DOHH2 (cell line): ENCODE results near the gene BCOR.

Experiments used
- H3F3A ChIP-seq: fragments of 200-600 bp; sonication (generic), shearing (Covaris generic); 2 replicates; pipeline ENCODE4 v1.6.0; 2016; ENCODE audit warnings: antibody characterized with exemption, mild to moderate bottlenecking; ENCODE audit not compliant: control insufficient read depth, insufficient read depth
- H3K27ac ChIP-seq: fragments of 200-600 bp; sonication (generic); 2 replicates; pipeline ENCODE4 v1.5.1; 2014; ENCODE audit warnings: low read depth, mild to moderate bottlenecking, low read length, moderate library complexity
- H3K27me3 ChIP-seq: fragments of 200-600 bp; sonication (generic); 2 replicates; pipeline ENCODE4 v1.6.1; 2014; ENCODE audit warnings: mild to moderate bottlenecking, low read length, mixed read lengths; ENCODE audit not compliant: control insufficient read depth
- H3K36me3 ChIP-seq: fragments of 200-600 bp; sonication (generic); 2 replicates; pipeline ENCODE4 v1.6.1; 2014; ENCODE audit warnings: mild to moderate bottlenecking, low read length, moderate library complexity, mixed read lengths; ENCODE audit not compliant: control insufficient read depth
- H3K4me1 ChIP-seq: fragments of 200-600 bp; sonication (generic); 2 replicates; pipeline ENCODE4 v1.6.1; 2014; ENCODE audit warnings: mild to moderate bottlenecking, low read length, mixed read lengths; ENCODE audit not compliant: control insufficient read depth
- H3K4me2 ChIP-seq: fragments of 200-600 bp; sonication (generic); 2 replicates; pipeline ENCODE4 v1.6.0; 2014; ENCODE audit warnings: mild to moderate bottlenecking, low read length, moderate library complexity
- H3K4me3 ChIP-seq: fragments of 200-600 bp; sonication (generic); 2 replicates; pipeline ENCODE4 v1.5.1; 2014; ENCODE audit warnings: mild to moderate bottlenecking, low read length, mixed read lengths
- H3K79me2 ChIP-seq: fragments of 200-600 bp; sonication (generic); 2 replicates; pipeline ENCODE4 v1.6.1; 2014; ENCODE audit warnings: mild to moderate bottlenecking, low read length, mixed read lengths; ENCODE audit not compliant: control insufficient read depth
- H3K9me2 ChIP-seq: fragments of 200-600 bp; sonication (generic); replicated peaks from 2 replicates; pipeline ENCODE4 v1.6.1; 2014; ENCODE audit warnings: mild to moderate bottlenecking, low read length, mixed read lengths; ENCODE audit not compliant: control insufficient read depth
- H3K9me3 ChIP-seq: fragments of 200-600 bp; sonication (generic); 2 replicates; pipeline ENCODE4 v1.6.1; 2014; ENCODE audit warnings: antibody characterized with exemption, low read length, mixed read lengths; ENCODE audit not compliant: control insufficient read depth, insufficient read depth
- H4K20me1 ChIP-seq: fragments of 200-600 bp; sonication (generic); 2 replicates; pipeline ENCODE4 v1.6.0; 2014; ENCODE audit warnings: low read depth, mild to moderate bottlenecking, antibody characterized with exemption, low read length, moderate library complexity; ENCODE audit not compliant: control insufficient read depth, insufficient read depth
- CTCF ChIP-seq: fragments of 200-600 bp; sonication (generic); IDR thresholded peaks from one replicate; pipeline ENCODE4 v1.5.1; 2014; ENCODE audit warnings: antibody characterized with exemption, mild to moderate bottlenecking, low read depth, low read length; ENCODE audit not compliant: poor library complexity, severe bottlenecking
- EZH2phosphoT487 ChIP-seq: fragments of 200-600 bp; sonication (generic); IDR thresholded peaks from 2 replicates; pipeline ENCODE4 v1.6.1; 2017; ENCODE audit warnings: borderline replicate concordance, mild to moderate bottlenecking, antibody characterized with exemption, low read length, moderate library complexity, mixed read lengths

The BCOR gene

GRCh38 chrX:40073439-40074054, 24.2 kb downstream of the BCOR start:
- Histone ChIP-seq H3K4me3 (no peak overlapping the region), H3F3A (no peaks in the 10 kb centered on the region), H3K4me2 (no peak overlapping the region), H3K4me1 (no peaks in the 10 kb centered on the region), H3K27me3 (no peaks in the 10 kb centered on the region), H4K20me1 (no peaks in the 10 kb centered on the region), H3K27ac (no peak overlapping the region), H3K9me2 (no peaks in the 10 kb centered on the region), H3K79me2 (peaks cover 42% of the 10 kb centered on the region), H3K9me3 (no peaks in the 10 kb centered on the region), H3K36me3 (peaks cover 75% of the 10 kb centered on the region)
- TF ChIP-seq EZH2phosphoT487 (no peak), CTCF (no peak)

- H3K9me3 ChIP-seq, result no peaks in the 10 kb centered on the region
- H3K4me1 ChIP-seq, result no peaks in the 10 kb centered on the region
- H3K36me3 ChIP-seq, result peaks cover 82% of the 10 kb centered on the region
- no peaks in the 10 kb centered on the region for H3K27me3 ChIP-seq
- no peak overlapping the region for H3K27ac ChIP-seq
- no peak for TF ChIP-seq EZH2phosphoT487
- no peak for TF ChIP-seq CTCF
- no peak overlapping the region for H3K4me3 ChIP-seq
- H3K79me2 ChIP-seq, result peaks cover 48% of the 10 kb centered on the region
- H3K4me2 ChIP-seq, result no peak overlapping the region
- no peaks in the 10 kb centered on the region for H3K9me2 ChIP-seq
- no peaks in the 10 kb centered on the region for H4K20me1 ChIP-seq
- no peaks in the 10 kb centered on the region for H3F3A ChIP-seq
These were observed 25.5 kb downstream of the BCOR start for GRCh38 chrX:40072246-40072645.

- Histone ChIP-seq H4K20me1 (no peaks in the 10 kb centered on the region), H3K36me3 (peaks cover 83% of the 10 kb centered on the region), H3F3A (no peaks in the 10 kb centered on the region), H3K4me1 (no peaks in the 10 kb centered on the region), H3K9me2 (no peaks in the 10 kb centered on the region), H3K27ac (no peak overlapping the region), H3K9me3 (no peaks in the 10 kb centered on the region), H3K27me3 (no peaks in the 10 kb centered on the region), H3K79me2 (peaks cover 37% of the 10 kb centered on the region), H3K4me2 (no peak overlapping the region), H3K4me3 (no peak overlapping the region)
- no peak for TF ChIP-seq EZH2phosphoT487
- no peak for TF ChIP-seq CTCF
These were observed 29.7 kb downstream of the BCOR start for GRCh38 chrX:40068048-40068447.

- no peaks in the 10 kb centered on the region for H4K20me1 ChIP-seq
- no peaks in the 10 kb centered on the region for H3K9me2 ChIP-seq
- no peak overlapping the region for H3K4me3 ChIP-seq
- no peak for TF ChIP-seq EZH2phosphoT487
- no peak for TF ChIP-seq CTCF
- H3F3A ChIP-seq, result no peaks in the 10 kb centered on the region
- no peaks in the 10 kb centered on the region for H3K27me3 ChIP-seq
- H3K4me2 ChIP-seq, result no peak overlapping the region
- no peak overlapping the region for H3K27ac ChIP-seq
- H3K36me3 ChIP-seq, result peaks cover 78% of the 10 kb centered on the region
- no peaks in the 10 kb centered on the region for H3K9me3 ChIP-seq
- H3K79me2 ChIP-seq, result peaks cover 24% of the 10 kb centered on the region
- H3K4me1 ChIP-seq, result no peaks in the 10 kb centered on the region
These were observed 31.1 kb downstream of the BCOR start for GRCh38 chrX:40066700-40067099.
